K562 (cell line): Measurements from ENCODE around the gene CHRM1. TPM values are rescaled to one million over a fixed set of nuclear protein-coding genes. Genes with fewer than 3 reads are reported as not detected.
A peak's percentile ranks its signal among the peaks of the same experiment; 100 is the strongest.

Source experiments
- ATAC-seq: fragments of 200-7000 bp; cut with Tn5 transposase; 3 replicates; pipeline ENCODE4 v1.9.1; 2020; ENCODE audit warnings: moderate library complexity
- BruUV-seq: library from RNA; stranded (reverse); fragments of 400-500 nt; replicated peaks from 2 replicates; lab custom pipeline; 2021; lab: Mats Ljungman, UMichigan
- CTCF ChIA-PET: fragments of 300-600 bp; formaldehyde crosslinking; extraction: SDS; loops from one replicate; lab custom pipeline; 2021; ENCODE audit warnings: low intra/inter-chr PET ratio; lab: Yijun Ruan, JAX
- POLR2A ChIA-PET: fragments of 300-600, 350-650 bp; sonication (Branson Sonifier 250); formaldehyde crosslinking; extraction: SDS; loops from one replicate; lab custom pipeline; 2021; ENCODE audit warnings: antibody characterized with exemption, inconsistent platforms; lab: Yijun Ruan, JAX
- DNase-seq, 4 experiments: peaks; one replicate each; pipeline versions ENCODE4 v3.0.0 to v3.0.0-alpha.2; 2011 to 2018; ENCODE audit warnings: low spot score in 3 of 4, mixed read lengths in 3 of 4; ENCODE audit errors: extremely low read depth in 1 of 4
- FAIRE-seq: peaks from 2 replicates; lab custom pipeline; 2011; peaks lifted over from hg19 to GRCh38; lab: Jason Lieb, UNC
- H2AFZ ChIP-seq: 2 replicates; pipeline ENCODE4 v1.6.0; 2011; ENCODE audit warnings: low read depth, low read length, control low read depth, inconsistent platforms
- H3K27ac ChIP-seq: fragments of 200-600 bp; 3 replicates; pipeline ENCODE4 v1.8.0; 2011; ENCODE audit warnings: low read depth, mild to moderate bottlenecking, control low read depth, inconsistent platforms, low read length, moderate library complexity, mixed read lengths; ENCODE audit errors: extremely low read depth
- H3K27me3 ChIP-seq, 2 experiments: fragments of 300-600 bp in 1 of 2; 2 replicates in 1 of 2; 3 replicates in 1 of 2; pipeline versions ENCODE4 v1.6.0 to v1.8.0; 2011; ENCODE audit warnings: inconsistent platforms in 2 of 2, low read length in 2 of 2, mild to moderate bottlenecking in 1 of 2, mixed read lengths in 1 of 2, moderate library complexity in 1 of 2; ENCODE audit not compliant: control insufficient read depth in 2 of 2, insufficient read depth in 2 of 2
- H3K36me3 ChIP-seq: fragments of 300-600 bp; 3 replicates; pipeline ENCODE4 v1.8.0; 2011; ENCODE audit warnings: mild to moderate bottlenecking, low read length, inconsistent platforms; ENCODE audit not compliant: control insufficient read depth, insufficient read depth
- H3K4me1 ChIP-seq, 2 experiments: fragments of 200-600 bp in 1 of 2; replicated peaks in 1 of 2; 2 replicates in 1 of 2; 3 replicates in 1 of 2; pipeline versions ENCODE4 v1.5.1 to v1.8.0; 2011; ENCODE audit warnings: inconsistent platforms in 2 of 2, low read length in 2 of 2, mild to moderate bottlenecking in 1 of 2, mixed read lengths in 1 of 2, moderate library complexity in 1 of 2; ENCODE audit not compliant: control insufficient read depth in 2 of 2, insufficient read depth in 2 of 2
- H3K4me2 ChIP-seq: 2 replicates; pipeline ENCODE4 v1.6.1; 2011; ENCODE audit warnings: low read length, control low read depth, inconsistent platforms, mixed read lengths; ENCODE audit not compliant: insufficient read depth
- H3K4me3 ChIP-seq: fragments of 200-600 bp; sonication (generic), shearing (Covaris generic); 2 replicates; pipeline ENCODE4 v1.5.1; 2016; ENCODE audit warnings: control low read depth, inconsistent platforms
- H3K79me2 ChIP-seq: fragments of 200-600 bp; 3 replicates; pipeline ENCODE4 v1.8.0; 2011; ENCODE audit warnings: low read length, inconsistent platforms; ENCODE audit not compliant: control insufficient read depth, insufficient read depth
- H3K9ac ChIP-seq, 2 experiments: 2 replicates each; pipeline versions ENCODE4 v1.6.0 to v1.6.1; 2011; ENCODE audit warnings: low read depth in 2 of 2, low read length in 2 of 2, control low read depth in 1 of 2, inconsistent platforms in 1 of 2, mild to moderate bottlenecking in 1 of 2, mixed read lengths in 1 of 2; ENCODE audit not compliant: insufficient read depth in 1 of 2
- H3K9me1 ChIP-seq: one replicate; pipeline ENCODE4 v1.6.0; 2011; ENCODE audit warnings: inconsistent platforms, mild to moderate bottlenecking, low read length, moderate library complexity; ENCODE audit not compliant: control insufficient read depth, insufficient read depth
- H3K9me3 ChIP-seq: replicated peaks from 2 replicates; pipeline ENCODE4 v1.5.1; 2011; ENCODE audit warnings: low read depth, low read length, inconsistent platforms; ENCODE audit not compliant: control insufficient read depth, insufficient read depth
- H4K20me1 ChIP-seq: replicated peaks from 2 replicates; pipeline ENCODE4 v1.6.1; 2011; ENCODE audit warnings: low read length, inconsistent platforms, mixed read lengths; ENCODE audit not compliant: control insufficient read depth, insufficient read depth
- CHCHD3 ChIP-seq: fragments of 250-450 bp; sonication (Bioruptor Pico); IDR thresholded peaks from 2 replicates; pipeline ENCODE4 v2.1.2; 2022; ENCODE audit warnings: mild to moderate bottlenecking
- CTCFL ChIP-seq: IDR thresholded peaks from 2 replicates; pipeline ENCODE4 v1.6.1; 2011; ENCODE audit warnings: borderline replicate concordance, low read depth, mild to moderate bottlenecking, moderate library complexity, low read length; ENCODE audit not compliant: insufficient read depth, poor library complexity, severe bottlenecking
- KDM1A ChIP-seq, 2 experiments: fragments of 450-650 bp; IDR thresholded peaks; 2 replicates each; pipeline ENCODE4 v1.6.1; 2016; ENCODE audit warnings: mild to moderate bottlenecking in 2 of 2
- KLF10 ChIP-seq: fragments of 250-450 bp; sonication (Bioruptor Pico); IDR thresholded peaks from 2 replicates; pipeline ENCODE4 v1.6.1; 2021; ENCODE audit warnings: matching md5 sums
- MBD2 ChIP-seq: sonication (generic); IDR thresholded peaks from 2 replicates; pipeline ENCODE4 v1.6.1; 2016; ENCODE audit warnings: low read depth, borderline replicate concordance
- MNT ChIP-seq, 2 experiments: fragments of 450-650 bp; conservative IDR thresholded peaks; 2 replicates each; pipeline ENCODE4 v1.6.1; 2017; ENCODE audit warnings: mild to moderate bottlenecking in 2 of 2, moderate library complexity in 2 of 2
- RBM25 ChIP-seq: fragments of 200-400 bp; formaldehyde crosslinking; IDR thresholded peaks from 2 replicates; pipeline ENCODE4 v1.6.1; 2018; ENCODE audit warnings: low read length, low read depth, moderate library complexity; ENCODE audit not compliant: severe bottlenecking
- SAFB ChIP-seq: fragments of 200-400 bp; formaldehyde crosslinking; IDR thresholded peaks from 2 replicates; pipeline ENCODE4 v1.6.1; 2017; ENCODE audit warnings: low read depth, low read length, borderline replicate concordance
- WHSC1 ChIP-seq: IDR thresholded peaks from one replicate; pipeline ENCODE4 v1.6.1; 2012; ENCODE audit warnings: low read length, control low read depth, inconsistent platforms
- ZFP1 ChIP-seq: fragments of 450-650 bp; formaldehyde crosslinking; IDR thresholded peaks from 2 replicates; pipeline ENCODE4 v1.4.0; 2020; ENCODE audit warnings: mild to moderate bottlenecking, mixed read lengths
- ZNF121 ChIP-seq: sonication (generic); formaldehyde crosslinking; conservative IDR thresholded peaks from 2 replicates; pipeline ENCODE4 v1.8.0; 2022; ENCODE audit warnings: missing genetic modification reagents
- WGBS: fragments of 100-300 bp; shearing (Covaris generic); methylation state at CpG from one replicate; pipeline ENCODE4 v1.1.6; 2016; ENCODE audit warnings: low coverage, mixed read lengths; ENCODE audit not compliant: insufficient coverage; ENCODE audit errors: missing lambda C conversion rate; 5-methylcytosine and 5-hydroxymethylcytosine counted together
- in situ Hi-C: fragments of 300-500 bp; cut with MboI; formaldehyde crosslinking; loops from 4 replicates; pipeline ENCODE4 v1.15.0; 2018; ENCODE audit warnings: inconsistent platforms, mixed read lengths
- intact Hi-C: fragments of 100-400 bp; cut with micrococcal nuclease; formaldehyde crosslinking; loops from 2 replicates; pipeline ENCODE4 v1.14.2; 2022
- polyA plus RNA-seq, 8 experiments: library from polyadenylated mRNA; depleted of rRNA in 4 of 8; stranded (reverse) in 5 of 8; unstranded in 3 of 8; fragments of >200 nt; fragmentation: Nextera tagmentation in 2 of 8; fragmentation: Illumina TruSeq in 1 of 8; extraction: Ambion mirVana in 2 of 8; extraction: Trizol in 1 of 8; gene quantifications; 2 replicates each; pipeline versions ENCODE4 v1.2.1 to v1.2.3, GENCODE V29; 2011 to 2014; ENCODE audit warnings: inconsistent platforms in 1 of 8, missing spikeins in 1 of 8
- total RNA-seq, 7 experiments: library from RNA; depleted of rRNA in 6 of 7; stranded (reverse); fragments of >200 nt in 6 of 7; fragmentation: Illumina TruSeq in 2 of 7; extraction: Trizol in 2 of 7; gene quantifications; 2 replicates each; pipeline versions ENCODE4 v1.2.1 to v1.2.3, GENCODE V29; 2011 to 2021; ENCODE audit warnings: low replicate concordance in 1 of 7
- TF ChIP-seq, protein P1 (sequence below): fragments of 200-400 bp; formaldehyde crosslinking; IDR thresholded peaks from 2 replicates; pipeline ENCODE4 v1.6.1; 2017; ENCODE audit warnings: mild to moderate bottlenecking, low read depth, low read length, moderate library complexity

Gene CHRM1
- total and polyA plus RNA-seq, 9 of the 15 experiments (the other 6 are each of a cell fraction or from before 2014, with no cell fraction given), result not detected

DNA sequence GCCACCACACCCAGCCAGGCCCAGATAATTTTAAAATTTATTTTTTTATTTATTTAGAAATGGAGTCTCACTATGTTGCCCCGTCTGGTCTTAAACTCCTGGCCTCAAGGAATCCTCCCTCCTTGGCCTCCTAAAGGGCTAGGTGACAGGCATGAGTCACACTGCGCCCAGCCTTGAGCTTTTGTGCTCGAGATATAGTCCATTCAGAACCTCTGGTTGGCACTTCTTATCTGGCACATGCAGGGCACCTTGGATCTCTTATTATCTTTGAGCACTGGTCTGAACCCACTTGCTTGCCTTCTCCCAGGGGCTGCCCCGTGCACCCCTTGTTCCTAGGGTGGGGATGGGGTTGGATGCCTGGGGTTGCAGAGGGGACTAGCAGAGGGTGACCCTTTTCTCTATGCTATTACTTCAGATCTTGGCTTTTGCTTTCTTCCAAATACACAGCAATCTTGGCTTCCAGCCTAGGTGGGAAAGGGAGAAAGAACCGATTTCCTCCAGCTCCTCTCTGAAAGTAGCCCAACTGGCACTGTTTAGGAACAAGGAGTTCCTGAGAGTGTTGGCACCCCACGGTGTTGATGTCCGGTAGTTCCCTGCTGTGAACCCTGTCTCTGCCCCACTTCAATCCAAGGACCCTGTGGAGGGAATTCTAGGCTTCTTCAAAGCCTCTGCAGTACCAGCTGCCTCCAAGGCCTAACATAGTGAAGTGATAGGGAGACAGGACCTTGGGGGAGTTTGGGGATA is 41.8 kb downstream of the CHRM1 start:
- no TSS peak for BruUV-seq
- H3K4me1 ChIP-seq, result peaks cover 48% of the 10 kb centered on the region in 2 experiments
- H3K79me2 ChIP-seq, result peaks cover 90% of the 10 kb centered on the region
- 74% methylated on average over 6 of the region's 7 CpGs for WGBS
- DNase-seq, result no peak
- H3K36me3 ChIP-seq, result peaks cover 83% of the 10 kb centered on the region
- H3K9me3 ChIP-seq, result no peaks in the 10 kb centered on the region
- ChIA-PET CTCF (no interaction called here), POLR2A (interaction anchor here (0.7 to 13.1 kb wide), 11 partner anchors 10 to 126 kb away, joined by 3 to 180 read pairs (median 6); partner anchors contain the start of genes TMEM179B, WDR74 and ZBTB3)
- TF ChIP-seq KDM1A (IDR thresholded peaks at IDR 0.05), result 0 out of 4 replicates have a peak, but pooled peaks of 1 of the 2 experiments have one; percentile 29
- TF ChIP-seq WHSC1, result no peak
- TF ChIP-seq, protein P1, sequence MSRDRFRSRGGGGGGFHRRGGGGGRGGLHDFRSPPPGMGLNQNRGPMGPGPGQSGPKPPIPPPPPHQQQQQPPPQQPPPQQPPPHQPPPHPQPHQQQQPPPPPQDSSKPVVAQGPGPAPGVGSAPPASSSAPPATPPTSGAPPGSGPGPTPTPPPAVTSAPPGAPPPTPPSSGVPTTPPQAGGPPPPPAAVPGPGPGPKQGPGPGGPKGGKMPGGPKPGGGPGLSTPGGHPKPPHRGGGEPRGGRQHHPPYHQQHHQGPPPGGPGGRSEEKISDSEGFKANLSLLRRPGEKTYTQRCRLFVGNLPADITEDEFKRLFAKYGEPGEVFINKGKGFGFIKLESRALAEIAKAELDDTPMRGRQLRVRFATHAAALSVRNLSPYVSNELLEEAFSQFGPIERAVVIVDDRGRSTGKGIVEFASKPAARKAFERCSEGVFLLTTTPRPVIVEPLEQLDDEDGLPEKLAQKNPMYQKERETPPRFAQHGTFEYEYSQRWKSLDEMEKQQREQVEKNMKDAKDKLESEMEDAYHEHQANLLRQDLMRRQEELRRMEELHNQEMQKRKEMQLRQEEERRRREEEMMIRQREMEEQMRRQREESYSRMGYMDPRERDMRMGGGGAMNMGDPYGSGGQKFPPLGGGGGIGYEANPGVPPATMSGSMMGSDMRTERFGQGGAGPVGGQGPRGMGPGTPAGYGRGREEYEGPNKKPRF, result no peak
- no peak for TF ChIP-seq MBD2
- no peak for TF ChIP-seq KLF10 (CRISPR knock-in tag)
- no peak for TF ChIP-seq ZFP1
- TF ChIP-seq RBM25, result peak; percentile 66
- TF ChIP-seq CHCHD3 (CRISPR knock-in tag), result no peak
- TF ChIP-seq CTCFL, result no peak
- TF ChIP-seq ZNF121 (CRISPR knock-in tag), result peak; percentile 96
- TF ChIP-seq SAFB, result no peak
- no peak for TF ChIP-seq MNT (conservative IDR thresholded peaks at IDR 0.05)
- in situ Hi-C loops, result no loop called here
- H3K4me3 ChIP-seq, result peak overlapping the region; percentile 56; the same call in 1 of the 2 replicates
- no peak for FAIRE-seq
- H3K9ac ChIP-seq, result peak overlapping the region; percentile 100; a peak in 3 of 4 replicates
- no peak for ATAC-seq
- H2AFZ ChIP-seq, result no peak overlapping the region
- peak overlapping the region; percentile 95; the same call in 2 of the 3 replicates for H3K27ac ChIP-seq
- peaks cover 2% of the 10 kb centered on the region for H3K9me1 ChIP-seq
- peak overlapping the region; percentile 100 for H3K4me2 ChIP-seq
- peaks cover 29% of the 10 kb centered on the region for H4K20me1 ChIP-seq
- H3K27me3 ChIP-seq, result no peaks in the 10 kb centered on the region
- intact Hi-C loops, result no loop called here
